ENCODE data around the gene ANO6.
"Not testable (repeated sequence)": the region's sequence is repeated elsewhere in the genome, so short reads cannot be mapped to it uniquely, and the experiment has no call there.

The ANO6 gene

DNA sequence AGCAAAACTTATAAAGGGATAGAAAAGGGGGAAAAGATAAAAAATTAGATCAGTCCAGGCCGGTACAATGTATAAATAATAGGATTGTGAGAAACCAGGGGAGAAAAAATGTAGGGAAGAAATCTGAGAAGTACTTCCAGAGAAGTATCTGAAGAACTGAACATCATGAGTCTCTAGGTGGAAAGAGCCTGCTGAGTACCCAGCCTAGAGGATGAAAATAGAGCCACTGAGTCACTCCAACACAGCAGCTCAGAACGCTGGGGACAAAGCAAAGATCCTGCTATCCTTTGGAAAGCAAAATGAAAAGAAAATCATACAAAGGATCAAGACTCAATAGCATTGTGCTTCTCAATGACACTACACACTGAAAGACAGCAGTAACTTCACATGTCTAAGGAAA lies 138.0 kb downstream of the ANO6 start:
- no peak for FAIRE-seq

DNA sequence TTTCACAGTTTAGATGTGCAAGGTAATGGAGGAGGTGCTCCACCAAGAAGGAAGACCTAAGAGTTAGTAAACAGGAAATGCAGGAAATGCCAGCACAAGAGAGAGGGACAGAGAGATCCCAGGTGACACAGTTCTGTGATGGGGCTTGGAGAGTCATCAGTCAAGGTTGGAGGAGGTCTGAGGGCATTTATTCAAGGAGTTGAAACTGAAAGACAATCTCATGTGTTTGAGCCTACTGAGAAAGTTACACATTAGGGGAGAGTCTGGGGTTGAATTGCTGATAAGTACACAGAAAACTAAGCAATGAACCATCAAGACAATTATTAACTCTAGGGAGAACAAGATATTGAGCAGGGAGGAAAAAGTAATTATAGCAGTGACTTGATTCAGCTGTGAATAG lies 138.5 kb downstream of the ANO6 start:
- no peak for FAIRE-seq

DNA sequence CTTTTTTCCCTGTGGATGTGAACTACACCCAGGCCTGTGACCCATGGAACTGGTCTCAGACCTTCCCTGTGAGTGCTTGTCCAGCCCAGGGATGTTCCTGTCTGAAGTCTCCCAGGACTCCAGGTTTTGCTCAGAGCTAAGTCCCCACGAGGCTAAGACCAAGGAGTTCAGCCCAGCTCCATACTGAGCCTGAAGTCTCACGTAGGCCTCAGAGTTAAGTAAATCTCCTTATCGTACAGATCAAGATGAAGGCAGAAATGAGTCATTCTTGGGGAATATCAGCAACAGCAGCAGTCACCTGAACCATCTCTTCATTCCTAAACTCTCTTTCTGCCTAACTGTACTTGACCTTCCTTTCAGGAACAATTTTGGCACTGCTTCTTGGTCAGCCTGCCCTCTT lies 139.8 kb downstream of the ANO6 start:
- no peak for FAIRE-seq

DNA sequence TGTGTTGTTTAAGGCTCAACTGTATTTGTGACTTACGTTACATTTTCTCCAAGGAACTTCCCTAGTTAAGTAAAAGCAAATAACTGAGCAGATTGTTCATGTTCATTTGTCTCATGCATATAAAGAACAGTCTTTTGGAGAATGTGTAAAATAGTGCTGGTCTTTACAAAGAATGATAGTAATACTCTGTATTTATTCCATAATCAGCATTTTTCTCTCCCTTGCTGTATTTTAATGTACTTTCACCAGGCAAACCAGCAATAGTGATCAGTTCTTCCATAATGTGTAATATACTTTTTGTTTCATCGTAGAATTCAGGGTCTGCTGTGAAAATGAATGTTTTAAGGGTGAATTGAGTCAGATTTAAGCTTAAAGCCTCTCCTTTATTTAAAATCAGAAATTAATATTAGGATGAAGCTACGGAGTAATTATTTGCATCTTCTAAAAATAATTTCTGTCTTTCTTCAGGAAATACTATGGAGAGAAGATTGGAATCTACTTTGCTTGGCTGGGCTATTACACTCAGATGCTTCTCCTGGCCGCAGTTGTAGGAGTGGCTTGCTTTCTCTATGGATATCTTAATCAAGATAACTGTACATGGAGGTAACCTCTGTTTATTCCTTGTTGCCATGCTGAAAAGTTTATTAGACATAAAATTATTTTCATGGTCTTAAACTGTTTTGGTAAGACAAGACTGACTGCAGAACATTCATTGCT lies 141.1 kb downstream of the ANO6 start:
- FAIRE-seq = no peak

DNA sequence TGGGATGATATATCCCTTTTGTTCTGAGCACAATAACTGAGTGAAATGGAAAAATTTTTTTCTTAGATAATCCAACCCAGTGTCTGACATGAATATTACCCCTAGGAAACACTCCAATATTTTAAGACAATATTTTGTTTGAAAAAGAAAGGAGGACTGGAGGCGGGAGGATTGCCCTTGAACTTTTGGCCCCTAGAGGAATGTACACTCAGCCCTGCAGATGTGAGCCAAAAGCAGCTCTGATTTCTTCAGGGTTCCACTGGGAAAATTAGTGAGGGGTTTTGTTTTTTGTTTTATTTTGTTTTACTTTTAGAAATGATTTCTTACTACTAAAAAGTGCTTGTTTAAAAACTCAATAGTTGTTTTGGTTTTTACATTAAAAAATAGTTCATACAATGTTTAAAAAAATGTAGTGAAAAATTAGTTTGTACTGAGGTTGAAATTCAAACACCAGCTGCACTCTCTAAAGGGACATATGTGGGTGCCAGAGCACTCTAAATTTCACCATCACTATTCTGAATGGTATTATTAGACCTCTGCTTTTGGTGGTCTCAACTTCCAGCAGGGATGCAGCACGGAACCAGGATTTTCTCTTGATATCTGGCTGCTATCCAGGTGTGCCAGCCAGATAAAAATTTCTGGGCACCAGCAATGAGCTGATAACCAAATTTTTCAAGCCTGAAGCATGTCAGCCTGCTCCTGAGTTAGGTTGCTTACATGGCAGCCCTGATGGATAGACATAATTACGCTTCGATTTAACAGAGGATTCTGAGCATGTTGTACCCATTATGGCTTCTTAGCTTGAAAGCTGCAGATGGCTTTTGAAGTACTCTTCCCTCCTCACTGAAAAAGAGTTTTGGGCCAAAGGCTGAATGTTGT lies 141.9 kb downstream of the ANO6 start:
- FAIRE-seq = peak; percentile 100

DNA sequence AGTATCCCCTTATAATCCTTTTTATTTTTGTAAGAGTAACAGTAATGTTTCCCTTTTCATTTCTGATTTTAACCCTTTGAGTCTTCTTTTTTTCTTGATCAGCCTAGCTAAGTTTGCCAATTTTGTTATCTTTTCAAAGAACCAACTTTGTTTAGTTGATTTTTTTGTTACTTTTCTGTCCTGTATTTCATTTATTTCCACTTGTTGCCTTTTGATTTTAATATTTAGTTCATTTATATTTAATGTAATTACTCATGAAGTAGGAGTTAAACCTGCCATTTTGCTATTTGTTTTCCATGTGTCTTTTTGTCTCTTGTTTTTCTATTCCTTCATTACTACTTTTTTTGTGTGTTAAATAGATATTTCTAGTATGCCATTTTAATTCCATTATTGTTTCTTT lies 146.4 kb downstream of the ANO6 start:
- FAIRE-seq = no peak

DNA sequence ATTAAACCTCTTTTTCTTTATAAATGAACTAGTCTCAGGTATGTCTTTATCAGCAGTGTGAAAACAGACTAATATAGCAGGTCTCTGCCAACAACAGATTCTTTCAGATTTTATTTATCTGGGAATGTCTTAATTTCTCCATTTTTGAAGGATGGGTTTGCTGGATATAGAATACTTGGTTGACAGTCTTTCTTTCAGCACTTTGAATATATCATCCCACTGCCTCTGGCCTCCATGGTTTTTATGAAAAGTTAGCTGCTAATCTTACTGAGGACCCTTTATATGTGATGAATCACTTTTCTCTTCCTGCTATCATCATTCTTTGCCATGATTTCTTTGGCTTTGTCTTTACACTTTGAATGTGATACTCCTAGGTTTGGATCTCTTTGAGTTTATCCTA lies 148.0 kb downstream of the ANO6 start:
- no peak for FAIRE-seq

DNA sequence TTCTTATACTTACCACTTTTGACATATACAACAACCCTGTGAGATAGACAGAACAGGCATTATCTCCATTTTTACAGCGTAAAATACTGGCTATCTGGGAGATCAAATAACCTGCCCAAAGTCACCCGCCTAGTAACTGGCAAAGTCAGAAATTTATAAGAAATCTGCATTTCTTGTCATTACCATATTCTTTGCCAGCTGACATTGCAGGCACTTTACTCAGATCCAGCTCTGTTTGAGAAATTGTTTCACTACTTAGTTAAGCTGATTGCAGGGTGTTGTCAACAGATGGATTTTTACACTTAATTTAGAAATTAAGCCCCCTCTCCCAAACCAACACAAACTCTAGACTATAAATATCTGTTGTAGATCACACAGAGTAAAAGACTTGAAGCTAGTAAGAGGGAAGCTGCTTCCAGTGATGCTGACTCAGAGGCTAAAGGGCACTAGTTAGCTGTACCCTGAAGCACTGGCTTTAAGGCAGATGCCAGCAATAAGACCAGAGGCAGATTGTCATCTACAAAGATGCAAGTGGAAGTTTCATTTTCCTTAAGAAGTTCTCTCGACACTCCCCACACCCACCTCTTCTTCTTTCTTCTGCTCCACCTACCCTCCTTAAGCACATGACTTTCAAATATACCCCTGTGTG lies 153.1 kb downstream of the ANO6 start:
- no peak for FAIRE-seq

DNA sequence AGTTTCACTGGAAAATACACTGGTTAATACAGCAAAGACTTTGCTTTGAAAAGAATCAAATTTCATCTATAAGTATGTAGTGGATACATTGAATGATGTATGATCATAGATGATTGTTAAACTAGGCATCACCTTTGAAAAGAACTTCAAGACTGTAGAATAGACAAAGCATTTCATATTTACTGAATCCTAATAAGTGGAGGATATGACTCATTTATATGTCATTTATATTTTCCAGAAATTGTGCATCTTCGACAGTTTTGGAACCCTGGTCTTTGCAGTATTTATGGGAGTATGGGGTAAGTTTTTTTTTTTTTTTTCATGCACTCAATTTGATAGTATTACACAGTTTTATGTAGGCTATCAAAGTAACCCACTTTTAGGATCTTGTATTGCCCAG lies 161.9 kb downstream of the ANO6 start:
- no peak for FAIRE-seq

DNA sequence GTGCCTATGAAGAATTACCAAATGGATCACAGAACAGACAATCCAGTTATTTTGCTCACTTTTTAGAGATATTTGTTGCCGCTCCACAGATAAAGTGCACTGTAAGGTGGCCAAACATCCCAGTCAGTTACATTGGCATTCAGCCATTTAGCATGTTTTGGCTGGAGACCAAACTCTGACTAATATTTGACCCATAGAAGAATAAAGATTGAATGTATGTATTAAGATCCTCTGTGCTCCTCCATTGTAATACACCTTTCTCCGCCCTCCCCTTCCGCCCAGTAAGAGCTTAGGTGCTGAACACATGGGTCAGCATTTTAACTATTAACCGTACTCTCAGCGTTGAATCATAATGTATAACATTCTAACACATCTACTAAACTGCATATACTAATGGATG lies 163.4 kb downstream of the ANO6 start:
- no peak for FAIRE-seq

DNA sequence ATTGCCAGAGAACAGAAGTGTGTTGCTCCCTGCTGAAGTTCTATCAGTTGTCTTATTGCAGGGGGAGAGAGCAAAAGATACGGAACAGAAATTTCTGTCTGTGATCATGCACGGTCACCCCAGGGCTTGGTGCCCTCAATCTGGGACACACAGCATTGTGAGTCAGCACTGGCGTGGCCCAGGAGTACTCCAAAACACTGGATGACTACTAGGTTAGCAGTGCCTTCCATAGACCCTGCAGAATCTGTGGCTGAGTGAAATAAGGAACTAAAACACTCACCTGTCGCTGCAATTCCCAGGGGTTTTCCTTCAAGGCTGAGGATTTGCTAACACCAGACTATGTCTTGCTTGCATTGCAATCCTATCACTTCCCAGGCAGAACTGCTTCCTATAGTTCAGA lies 165.5 kb downstream of the ANO6 start:
- FAIRE-seq = no peak

DNA sequence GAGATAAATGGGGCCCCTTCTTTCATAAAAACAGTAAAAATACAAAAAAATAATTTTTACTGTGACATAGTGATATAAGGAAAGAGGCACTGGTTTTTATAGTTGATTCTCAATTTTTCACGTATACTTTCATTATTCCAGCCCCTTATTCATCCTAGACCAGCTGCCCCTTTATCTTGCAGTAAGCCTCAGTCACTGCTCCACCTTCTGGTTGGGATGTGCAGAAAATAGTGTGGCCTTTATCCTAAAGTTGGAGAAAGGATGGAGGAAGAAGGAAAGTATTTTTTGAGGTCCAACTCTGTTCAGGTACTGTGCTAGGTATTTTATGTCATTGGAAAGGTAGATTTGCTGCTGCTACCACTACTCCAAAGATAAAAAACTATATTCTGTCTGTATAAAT lies 172.7 kb downstream of the ANO6 start:
- peak; percentile 46 for FAIRE-seq

DNA sequence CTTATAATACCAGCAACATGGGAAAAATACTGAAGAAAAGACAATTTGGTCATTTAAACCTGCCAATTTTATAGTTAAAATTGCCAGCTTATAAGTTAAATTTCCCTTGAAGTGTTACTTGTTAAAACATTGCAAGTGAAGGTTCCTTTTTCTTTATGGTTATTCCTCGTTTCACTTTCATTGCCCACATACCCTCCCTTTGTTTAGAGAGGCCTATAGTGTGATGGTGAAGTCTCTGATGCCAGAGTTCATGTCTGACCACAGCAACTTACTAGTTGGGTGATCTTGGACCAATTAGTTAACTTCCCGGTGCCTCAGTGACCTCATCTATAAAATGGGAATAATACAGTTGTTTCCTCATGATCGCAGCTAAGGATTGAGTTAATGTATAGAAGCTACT lies 173.5 kb downstream of the ANO6 start:
- FAIRE-seq = no peak

DNA sequence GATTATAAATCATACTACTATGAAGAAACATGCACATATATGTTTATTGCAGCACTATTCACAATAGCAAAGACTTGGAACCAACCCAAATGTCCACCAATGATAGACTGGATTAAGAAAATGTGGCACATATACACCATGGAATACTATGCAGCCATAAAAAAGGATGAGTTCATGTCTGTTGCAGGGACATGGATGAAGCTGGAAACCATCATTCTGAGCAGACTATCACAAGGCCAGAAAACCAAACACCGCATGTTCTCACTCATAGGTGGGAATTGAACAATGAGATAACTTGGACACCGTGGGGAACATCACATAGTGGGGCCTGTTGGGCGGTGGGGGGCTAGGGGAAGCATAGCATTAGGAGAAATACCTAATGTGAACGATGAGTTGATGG lies 181.6 kb downstream of the ANO6 start:
- not testable (repeated sequence) for FAIRE-seq

DNA sequence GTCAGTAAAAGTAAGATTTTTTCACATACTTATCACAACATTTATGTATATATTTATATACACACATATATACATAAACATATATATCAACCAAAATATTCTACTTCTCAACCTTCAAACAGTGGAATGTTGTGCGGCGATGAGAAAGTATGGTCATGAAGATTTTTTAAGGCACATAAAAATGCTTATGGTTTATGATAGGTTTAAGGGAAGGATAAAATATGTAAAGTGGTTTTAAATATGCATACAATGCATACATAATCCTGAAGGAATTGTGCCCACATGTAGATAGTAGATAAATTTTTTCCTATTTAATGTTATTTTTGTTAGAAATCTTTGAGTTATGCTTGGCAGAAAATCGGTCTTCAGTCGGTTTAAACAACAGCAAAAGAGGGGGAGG lies 182.7 kb downstream of the ANO6 start:
- no peak for FAIRE-seq

DNA sequence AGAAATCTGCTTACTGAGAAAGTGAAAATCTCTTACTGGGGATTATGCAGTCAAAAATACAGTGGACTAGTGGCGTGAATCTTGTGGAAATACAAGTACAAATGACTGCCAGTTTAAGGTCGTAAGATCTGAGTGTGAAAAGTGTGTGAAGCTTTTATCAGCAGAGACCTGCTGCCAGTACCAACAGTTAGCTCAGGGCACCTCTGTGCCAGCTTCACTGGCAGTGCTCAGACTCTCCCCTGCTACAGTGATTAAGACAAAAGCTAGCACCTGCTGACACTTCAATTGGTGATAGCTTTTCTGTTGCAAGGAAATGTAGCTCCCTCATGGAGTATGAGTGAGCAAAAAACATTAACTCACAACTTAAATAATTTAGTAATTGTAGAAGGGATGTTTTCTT lies 185.1 kb downstream of the ANO6 start:
- no peak for FAIRE-seq

DNA sequence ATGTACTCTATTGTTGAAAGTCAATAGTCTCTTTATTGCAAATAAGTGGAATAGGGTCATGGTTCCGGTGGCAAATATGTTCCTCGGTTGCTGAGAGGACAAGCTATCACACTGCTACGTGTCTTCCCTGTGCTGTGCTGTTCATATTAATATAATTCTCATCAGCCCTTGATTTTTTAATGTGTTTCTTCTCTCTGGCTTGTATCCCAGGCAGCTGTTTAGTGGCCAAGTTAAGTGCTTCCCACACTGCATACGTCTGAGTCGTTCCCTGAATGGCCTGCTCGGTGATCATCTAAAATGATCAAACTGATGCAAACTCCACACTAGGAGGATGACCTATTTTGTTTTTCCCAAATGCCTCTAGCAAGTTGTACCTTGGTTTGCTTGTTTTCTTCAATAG lies 186.4 kb downstream of the ANO6 start:
- FAIRE-seq = no peak

DNA sequence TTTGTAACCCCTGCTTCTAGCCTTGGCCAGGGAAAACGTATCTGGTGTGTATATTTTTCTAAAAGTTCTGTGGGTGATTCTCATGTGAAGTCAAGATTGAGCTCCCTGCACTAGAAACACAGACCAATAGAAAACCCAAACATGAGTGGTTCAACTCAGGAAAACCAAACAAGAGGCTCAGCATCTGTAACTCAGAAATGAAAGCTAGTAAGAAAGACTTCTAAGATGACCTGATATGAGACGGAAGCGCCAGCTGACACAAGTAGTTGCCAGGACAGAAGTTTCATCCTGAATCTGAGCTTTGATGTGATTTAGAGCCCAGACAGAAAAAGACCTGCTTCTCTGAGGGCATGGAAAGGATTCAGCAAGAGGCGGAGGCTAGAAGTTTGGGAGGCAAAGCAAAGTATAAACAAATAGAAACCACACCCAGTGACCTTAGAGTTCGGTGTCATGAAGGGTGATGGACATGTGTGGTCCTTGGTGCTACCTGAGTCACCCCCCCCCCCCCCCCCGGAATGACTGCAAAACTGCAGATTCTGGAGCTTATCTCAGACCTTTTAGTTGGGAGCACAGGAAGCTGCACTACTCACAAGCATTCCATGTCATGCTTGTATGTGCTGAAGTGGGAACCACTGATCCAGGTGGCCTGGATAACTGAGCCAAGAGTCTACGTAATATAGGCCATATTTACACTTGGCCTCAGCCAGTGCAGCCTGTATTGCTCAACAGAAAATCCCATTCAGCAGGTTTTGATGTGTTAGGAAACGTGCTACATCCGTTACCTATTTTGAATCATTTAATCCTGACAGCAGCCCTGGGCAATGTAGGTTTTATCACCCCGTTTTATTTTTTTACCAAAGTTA lies 191.3 kb downstream of the ANO6 start:
- FAIRE-seq = no peak

DNA sequence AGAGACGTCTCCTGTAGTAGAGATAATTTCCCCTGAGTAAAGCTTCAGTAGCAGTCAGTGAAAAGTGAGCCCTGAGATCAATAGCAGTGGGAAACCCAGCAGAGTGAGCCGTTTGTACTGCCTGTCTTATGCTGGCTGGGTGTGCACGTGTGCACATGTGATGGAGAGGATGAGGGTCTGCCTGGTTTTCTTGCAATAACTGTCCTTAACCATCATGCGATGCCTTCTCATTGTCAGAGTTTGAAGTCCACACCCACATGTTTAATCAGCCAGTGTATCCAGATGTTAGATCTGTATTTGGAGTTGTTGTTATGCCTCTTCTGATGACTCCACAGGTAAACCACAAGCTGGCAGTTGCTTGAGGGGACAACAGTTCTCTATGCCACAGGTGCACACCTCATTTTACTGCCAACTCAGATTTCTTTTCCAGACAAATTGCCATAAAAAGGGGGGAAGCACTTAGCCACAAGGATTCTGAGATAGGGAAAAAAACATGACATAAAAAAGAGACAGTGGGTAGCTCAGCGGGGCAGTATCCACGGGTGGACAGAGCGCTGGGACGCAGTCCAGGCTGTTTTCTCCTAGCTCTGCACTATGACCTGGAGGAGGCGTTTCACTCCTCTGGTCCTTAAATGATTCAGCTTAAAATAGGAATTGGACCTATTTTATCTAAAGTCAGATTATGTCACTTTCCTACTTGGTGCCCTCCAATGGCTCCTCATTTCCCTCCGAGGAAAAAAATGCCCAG lies 192.3 kb downstream of the ANO6 start:
- FAIRE-seq = no peak

DNA sequence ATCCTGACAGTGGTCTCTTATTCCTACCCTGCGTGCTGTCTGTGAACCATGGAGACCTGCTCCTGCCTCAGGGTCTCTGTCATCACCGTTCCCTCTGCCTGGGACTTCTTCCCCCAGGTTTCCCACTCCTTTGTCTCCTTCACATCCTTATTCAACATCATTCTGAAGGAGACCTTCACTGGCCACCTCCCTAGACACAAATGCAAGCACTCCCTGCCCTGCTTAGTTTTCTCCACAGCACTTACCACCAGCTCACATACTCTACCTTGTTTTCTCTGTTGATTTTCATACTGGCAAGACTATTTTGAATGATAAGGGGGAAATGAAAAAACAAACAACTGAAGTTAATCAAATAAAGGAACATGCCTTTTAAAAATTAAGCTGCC lies 192.8 kb downstream of the ANO6 start:
- no peak for FAIRE-seq

DNA sequence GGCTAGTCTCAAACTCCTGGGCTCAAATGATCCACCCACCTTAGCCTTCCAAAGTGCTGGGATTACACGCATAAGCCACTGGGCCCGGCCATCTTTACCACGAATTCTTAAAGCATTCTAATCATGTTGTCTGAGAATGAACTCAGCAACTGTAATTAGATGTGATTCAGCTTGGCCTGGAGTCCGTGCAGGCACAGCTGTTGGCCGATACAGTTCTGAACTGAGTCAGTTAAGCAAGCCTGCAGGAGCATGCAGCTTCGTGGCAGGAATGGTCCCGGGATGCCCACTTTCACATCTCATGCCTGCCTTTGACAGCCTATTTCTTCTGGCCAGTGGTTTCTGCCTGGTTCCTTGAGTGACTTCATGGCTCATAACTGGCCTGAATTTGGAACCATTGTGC lies 194.1 kb downstream of the ANO6 start:
- no peak for FAIRE-seq

DNA sequence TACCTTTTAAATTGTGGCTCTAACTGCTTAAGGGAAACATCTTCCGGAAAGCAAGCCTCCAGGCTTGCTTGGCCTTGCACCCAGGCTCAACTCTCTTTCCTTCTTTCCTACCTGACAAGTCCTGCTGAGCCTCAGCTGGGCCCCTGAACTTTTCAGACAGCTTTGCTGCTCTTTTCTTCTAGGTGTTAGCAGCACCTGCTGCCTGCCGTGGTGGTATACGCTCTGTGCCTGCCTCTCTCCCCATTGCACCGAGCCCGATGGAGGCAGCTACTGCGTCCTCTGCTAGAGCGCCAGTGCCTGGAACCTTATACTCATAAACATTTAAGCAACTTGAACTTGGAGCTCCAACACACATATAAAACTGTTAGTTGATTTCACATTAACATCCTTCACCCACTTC lies 195.7 kb downstream of the ANO6 start:
- FAIRE-seq = no peak

All from endometrium (tissue), 2 donors.